ENCODE measurements around the gene FBXW10.
"Not testable (repeated sequence)": the region's sequence is repeated elsewhere in the genome, so short reads cannot be mapped to it uniquely, and the experiment has no call there.

GRCh38 chr17:18816489-18817371, 72.9 kb downstream of the FBXW10 start:
- peak; percentile 28 to 62 (median 55) for TF ChIP-seq CTCF (IDR thresholded peaks at IDR 0.05)
- not testable (repeated sequence) for TF ChIP-seq POLR2A (IDR thresholded peaks at IDR 0.05)

Data from tibial nerve (tissue), 3 donors.